Superior temporal gyrus (tissue), 1 donor: ENCODE data around the gene FAM149B1.

Source experiments
- DNase-seq: peaks from one replicate; pipeline ENCODE4 v3.0.0-alpha.2; 2016; ENCODE audit errors: extremely low spot score

The FAM149B1 gene

GRCh38 chr10:73287441-73287840 lies 119.5 kb downstream of the FAM149B1 start:
- DNase-seq: no peak

GRCh38 chr10:73289958-73290357 lies 122.0 kb downstream of the FAM149B1 start:
- no peak for DNase-seq

- DNase-seq: no peak
Measured at GRCh38 chr10:73293461-73293860, 125.5 kb downstream of the FAM149B1 start.
